ENCODE measurements around the gene SLC5A6. TPM values are rescaled to one million over a fixed set of nuclear protein-coding genes. Genes with fewer than 3 reads are reported as not detected.

SLC5A6 gene
- polyA plus RNA-seq, 1 donor (not counting 4 experiments of a cell fraction or from before 2014, with no cell fraction given), result 60.4 TPM

DNA sequence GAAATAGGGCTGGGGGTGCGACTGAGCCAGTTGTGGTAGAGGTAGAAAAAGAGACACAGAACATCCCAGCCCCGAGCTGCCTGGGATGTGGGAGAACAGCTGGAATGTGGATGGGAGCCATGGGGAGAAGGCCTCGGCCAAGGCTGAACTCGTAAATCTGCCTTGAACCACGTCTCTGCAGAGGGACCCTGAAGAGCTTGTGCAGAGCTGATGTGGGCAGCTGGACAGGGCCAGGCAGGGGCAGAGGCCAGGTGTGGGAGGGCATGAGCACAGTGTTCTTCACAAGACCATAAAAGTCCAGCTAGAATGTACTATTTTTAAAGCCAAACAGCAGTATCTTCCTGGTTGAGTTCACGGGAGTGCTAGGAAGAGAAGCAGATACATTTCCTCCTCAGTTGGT is 57.6 kb downstream of the SLC5A6 start:
- dilution Hi-C loops (cut with MboI; ENCODE audit: extremely low pct_ligation_motif_present, low sequenced_read_pairs), result no loop called here
- H3K4me2 ChIP-seq (ENCODE audit: control insufficient read depth, extremely low read depth, insufficient read depth, low read depth, low read length), result no peak overlapping the region
- no peak for FAIRE-seq

DNA sequence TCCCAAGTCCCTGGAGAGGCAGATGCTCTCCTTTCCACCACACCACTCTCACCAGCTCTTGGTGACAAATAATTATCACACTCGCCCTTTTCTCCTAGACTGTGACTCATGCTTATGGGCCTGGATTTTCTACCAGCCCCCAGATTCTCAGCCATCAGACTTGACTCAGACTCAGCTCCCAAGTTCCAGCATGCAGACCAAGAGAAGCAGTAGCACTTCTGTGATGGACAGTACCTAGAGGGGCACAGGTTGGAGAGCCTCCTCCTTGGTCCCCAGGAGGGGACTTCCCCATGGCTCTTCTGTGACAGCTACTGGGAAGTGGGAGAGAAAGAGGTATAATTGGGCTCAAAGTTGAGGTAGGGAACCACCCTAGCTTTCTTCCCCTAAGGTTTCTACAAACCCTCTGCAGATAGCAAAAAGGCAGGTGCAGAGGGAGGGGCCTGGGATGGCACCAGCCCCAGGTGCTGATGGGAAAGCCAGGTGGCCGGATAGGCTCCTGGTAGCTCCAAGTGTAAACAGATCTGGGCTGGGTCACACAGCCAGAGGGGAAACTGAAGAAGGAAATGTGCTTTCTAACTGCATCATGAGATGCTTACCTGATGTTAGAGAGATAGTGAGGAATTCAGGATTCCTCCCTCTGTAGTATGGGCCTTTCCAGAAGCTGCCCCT is 59.1 kb downstream of the SLC5A6 start:
- Histone ChIP-seq H3K9me3 (ENCODE audit: control insufficient read depth, low read depth, low read length) (no peaks in the 10 kb centered on the region), H4K20me1 (ENCODE audit: control insufficient read depth, extremely low read depth, insufficient read depth, low read length) (no peaks in the 10 kb centered on the region), H3K36me3 (ENCODE audit: control insufficient read depth in 2 of 2, extremely low read depth in 1 of 2, insufficient read depth in 2 of 2, low read length in 2 of 2) (no peaks in the 10 kb centered on the region), H3K4me2 (ENCODE audit: control insufficient read depth, extremely low read depth, insufficient read depth, low read depth, low read length) (no peak overlapping the region), H3K9ac (ENCODE audit: control insufficient read depth, extremely low read depth, insufficient read depth, low read length) (no peak overlapping the region), H3K79me2 (ENCODE audit: control insufficient read depth, insufficient read depth, low read length) (no peaks in the 10 kb centered on the region), H3K4me3 (ENCODE audit: control insufficient read depth in 2 of 3, extremely low read depth in 1 of 3, insufficient read depth in 2 of 3, low read depth in 1 of 3, low read length in 3 of 3) (no peak overlapping the region), H3K9me1 (ENCODE audit: control insufficient read depth, extremely low read depth, insufficient read depth, low read length) (no peaks in the 10 kb centered on the region), H3K27me3 (ENCODE audit: control insufficient read depth, extremely low read depth, insufficient read depth, low read length) (peaks cover 7% of the 10 kb centered on the region), H3K27ac (ENCODE audit: control insufficient read depth, insufficient read depth, low read length) (no peak overlapping the region), H2AFZ (ENCODE audit: control insufficient read depth, low read length) (no peak overlapping the region), H3K4me1 (ENCODE audit: control insufficient read depth, extremely low read depth, insufficient read depth, low read length) (peaks cover 5% of the 10 kb centered on the region)
- DNase-seq (ENCODE audit: low read depth, low spot score) (no peak), FAIRE-seq (no peak)
- no peak for TF ChIP-seq EZH2 (IDR thresholded peaks at IDR 0.05; ENCODE audit: low read length)
- TF ChIP-seq, protein P1, sequence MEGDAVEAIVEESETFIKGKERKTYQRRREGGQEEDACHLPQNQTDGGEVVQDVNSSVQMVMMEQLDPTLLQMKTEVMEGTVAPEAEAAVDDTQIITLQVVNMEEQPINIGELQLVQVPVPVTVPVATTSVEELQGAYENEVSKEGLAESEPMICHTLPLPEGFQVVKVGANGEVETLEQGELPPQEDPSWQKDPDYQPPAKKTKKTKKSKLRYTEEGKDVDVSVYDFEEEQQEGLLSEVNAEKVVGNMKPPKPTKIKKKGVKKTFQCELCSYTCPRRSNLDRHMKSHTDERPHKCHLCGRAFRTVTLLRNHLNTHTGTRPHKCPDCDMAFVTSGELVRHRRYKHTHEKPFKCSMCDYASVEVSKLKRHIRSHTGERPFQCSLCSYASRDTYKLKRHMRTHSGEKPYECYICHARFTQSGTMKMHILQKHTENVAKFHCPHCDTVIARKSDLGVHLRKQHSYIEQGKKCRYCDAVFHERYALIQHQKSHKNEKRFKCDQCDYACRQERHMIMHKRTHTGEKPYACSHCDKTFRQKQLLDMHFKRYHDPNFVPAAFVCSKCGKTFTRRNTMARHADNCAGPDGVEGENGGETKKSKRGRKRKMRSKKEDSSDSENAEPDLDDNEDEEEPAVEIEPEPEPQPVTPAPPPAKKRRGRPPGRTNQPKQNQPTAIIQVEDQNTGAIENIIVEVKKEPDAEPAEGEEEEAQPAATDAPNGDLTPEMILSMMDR (optimal IDR thresholded peaks at IDR 0.05 in 1 of 3, IDR thresholded peaks at IDR 0.05 in 1 of 3, conservative IDR thresholded peaks at IDR 0.05 in 1 of 3; ENCODE audit: extremely low read depth in 1 of 3, insufficient read depth in 2 of 3, low read length in 3 of 3), result no peak
- dilution Hi-C loops (cut with MboI; ENCODE audit: extremely low pct_ligation_motif_present, low sequenced_read_pairs), result no loop called here

More for the DNA sequence above, 57.6 kb downstream of the SLC5A6 start:
- Histone ChIP-seq H3K79me2 (ENCODE audit: control insufficient read depth, insufficient read depth, low read length) (no peaks in the 10 kb centered on the region), H3K9ac (ENCODE audit: control insufficient read depth, extremely low read depth, insufficient read depth, low read length) (no peak overlapping the region), H3K27ac (ENCODE audit: control insufficient read depth, insufficient read depth, low read length) (no peak overlapping the region), H3K9me3 (ENCODE audit: control insufficient read depth, low read depth, low read length) (no peaks in the 10 kb centered on the region), H2AFZ (ENCODE audit: control insufficient read depth, low read length) (no peak overlapping the region), H3K9me1 (ENCODE audit: control insufficient read depth, extremely low read depth, insufficient read depth, low read length) (no peaks in the 10 kb centered on the region), H3K4me1 (ENCODE audit: control insufficient read depth, extremely low read depth, insufficient read depth, low read length) (peaks cover 5% of the 10 kb centered on the region), H3K4me3 (ENCODE audit: control insufficient read depth in 2 of 3, extremely low read depth in 1 of 3, insufficient read depth in 2 of 3, low read depth in 1 of 3, low read length in 3 of 3) (no peak overlapping the region), H3K36me3 (ENCODE audit: control insufficient read depth in 2 of 2, extremely low read depth in 1 of 2, insufficient read depth in 2 of 2, low read length in 2 of 2) (no peaks in the 10 kb centered on the region), H4K20me1 (ENCODE audit: control insufficient read depth, extremely low read depth, insufficient read depth, low read length) (no peaks in the 10 kb centered on the region), H3K27me3 (ENCODE audit: control insufficient read depth, extremely low read depth, insufficient read depth, low read length) (no peaks in the 10 kb centered on the region)
- no peak for DNase-seq (ENCODE audit: low read depth, low spot score)
- TF ChIP-seq, protein P1 (optimal IDR thresholded peaks at IDR 0.05 in 1 of 3, IDR thresholded peaks at IDR 0.05 in 1 of 3, conservative IDR thresholded peaks at IDR 0.05 in 1 of 3; ENCODE audit: extremely low read depth in 1 of 3, insufficient read depth in 2 of 3, low read length in 3 of 3), result no peak
- no peak for TF ChIP-seq EZH2 (IDR thresholded peaks at IDR 0.05; ENCODE audit: low read length)

Measured in keratinocyte (primary cell).